Ectodermal cell (in vitro differentiated cells): ENCODE measurements around the gene GPR89A.

Experiments used
- H3K27ac ChIP-seq: 2 replicates; pipeline ENCODE4 v1.7.0; 2013; ENCODE audit warnings: mild to moderate bottlenecking, low read depth, low read length; ENCODE audit not compliant: insufficient read depth, poor library complexity, severe bottlenecking
- H3K27me3 ChIP-seq: 2 replicates; pipeline ENCODE4 v1.7.0; 2013; ENCODE audit warnings: mild to moderate bottlenecking, low read length; ENCODE audit not compliant: insufficient read depth, control insufficient read depth, poor library complexity, severe bottlenecking
- H3K36me3 ChIP-seq: one replicate; pipeline ENCODE4 v1.7.0; 2013; ENCODE audit warnings: low read length; ENCODE audit not compliant: control insufficient read depth, insufficient read depth
- H3K4me1 ChIP-seq: one replicate; pipeline ENCODE4 v1.7.0; 2013; ENCODE audit warnings: low read length; ENCODE audit not compliant: control insufficient read depth, insufficient read depth
- H3K4me3 ChIP-seq: 2 replicates; pipeline ENCODE4 v1.7.0; 2013; ENCODE audit warnings: low read depth, low read length, control low read depth; ENCODE audit not compliant: insufficient read depth
- H3K9me3 ChIP-seq: 2 replicates; pipeline ENCODE4 v1.7.0; 2013; ENCODE audit warnings: mild to moderate bottlenecking, low read length, moderate library complexity; ENCODE audit not compliant: control insufficient read depth
- WGBS, 2 experiments: methylation state at CpG; one replicate each; pipeline ENCODE4 v1.1.7; 2013; ENCODE audit warnings: missing lambda C conversion rate in 2 of 2; 5-methylcytosine and 5-hydroxymethylcytosine counted together

The GPR89A gene

GRCh38 chr1:145701306-145701862, 93.6 kb downstream of the GPR89A start:
- 84 to 90% methylated on average over 2 of the region's 2 CpGs for WGBS, 2 experiments
- Histone ChIP-seq H3K4me3 (no peak overlapping the region), H3K4me1 (no peaks in the 10 kb centered on the region), H3K9me3 (no peaks in the 10 kb centered on the region), H3K36me3 (no peaks in the 10 kb centered on the region), H3K27ac (no peak overlapping the region), H3K27me3 (no peaks in the 10 kb centered on the region)

- no peak overlapping the region for H3K4me3 ChIP-seq
- peaks cover 1% of the 10 kb centered on the region for H3K4me1 ChIP-seq
- H3K36me3 ChIP-seq = no peaks in the 10 kb centered on the region
- H3K27ac ChIP-seq = no peak overlapping the region
- no peaks in the 10 kb centered on the region for H3K9me3 ChIP-seq
- 84 to 96% methylated on average over 2 of the region's 2 CpGs for WGBS, 2 experiments
- no peaks in the 10 kb centered on the region for H3K27me3 ChIP-seq
Measured at GRCh38 chr1:145702052-145702451, 94.3 kb downstream of the GPR89A start.

- Histone ChIP-seq H3K27ac (no peak overlapping the region), H3K4me3 (no peak overlapping the region), H3K36me3 (no peaks in the 10 kb centered on the region), H3K27me3 (no peaks in the 10 kb centered on the region), H3K4me1 (peaks cover 8% of the 10 kb centered on the region), H3K9me3 (no peaks in the 10 kb centered on the region)
- 91 to 93% methylated on average over 7 of the region's 7 CpGs for WGBS, 2 experiments
Measured at GRCh38 chr1:145702826-145703225, 95.0 kb downstream of the GPR89A start.

- peaks cover 8% of the 10 kb centered on the region for H3K4me1 ChIP-seq
- H3K9me3 ChIP-seq = no peaks in the 10 kb centered on the region
- H3K27me3 ChIP-seq = no peaks in the 10 kb centered on the region
- H3K27ac ChIP-seq = no peak overlapping the region
- H3K4me3 ChIP-seq = no peak overlapping the region
- no peaks in the 10 kb centered on the region for H3K36me3 ChIP-seq
- 90 to 92% methylated on average over 7 of the region's 7 CpGs for WGBS, 2 experiments
Measured at GRCh38 chr1:145705622-145706021, 97.8 kb downstream of the GPR89A start.

- Histone ChIP-seq H3K4me1 (peaks cover 8% of the 10 kb centered on the region), H3K27ac (no peak overlapping the region), H3K9me3 (no peaks in the 10 kb centered on the region), H3K27me3 (no peaks in the 10 kb centered on the region), H3K4me3 (no peak overlapping the region), H3K36me3 (no peaks in the 10 kb centered on the region)
- WGBS, 2 experiments = 94 to 99% methylated on average over 2 of the region's 2 CpGs
Measured at GRCh38 chr1:145706086-145706664, 98.4 kb downstream of the GPR89A start.

GRCh38 chr1:145707183-145707867, 99.5 kb downstream of the GPR89A start, which contains the start of gene PDZK1:
Gene PDZK1, minus strand, starts transcription at chr1:145707368. Its CDS starts 19,347 bp downstream, at chr1:145688021.
- Histone ChIP-seq H3K4me3 (no peak within 1 kb of the TSS), H3K36me3 (no peaks in the 10 kb centered on the region), H3K27me3 (no peaks in the 10 kb centered on the region), H3K4me1 (peaks cover 8% of the 10 kb centered on the region), H3K27ac (no peak within 1 kb of the TSS), H3K9me3 (no peaks in the 10 kb centered on the region)
- WGBS, 2 experiments = 70 to 75% methylated on average over 9 of the region's 9 CpGs

GRCh38 chr1:145708063-145708462, 100.3 kb downstream of the GPR89A start:
- H3K27me3 ChIP-seq = no peaks in the 10 kb centered on the region
- H3K4me3 ChIP-seq = no peak overlapping the region
- H3K9me3 ChIP-seq = no peaks in the 10 kb centered on the region
- H3K27ac ChIP-seq = no peak overlapping the region
- H3K36me3 ChIP-seq = no peaks in the 10 kb centered on the region
- WGBS, 2 experiments = 73 to 75% methylated on average over 7 of the region's 7 CpGs
- H3K4me1 ChIP-seq = peaks cover 8% of the 10 kb centered on the region

GRCh38 chr1:145710291-145711027, 102.7 kb downstream of the GPR89A start:
- Histone ChIP-seq H3K27ac (no peak overlapping the region), H3K27me3 (no peaks in the 10 kb centered on the region), H3K9me3 (no peaks in the 10 kb centered on the region), H3K4me1 (peaks cover 9% of the 10 kb centered on the region), H3K4me3 (no peak overlapping the region), H3K36me3 (no peaks in the 10 kb centered on the region)
- WGBS, 2 experiments = 84 to 86% methylated on average over 4 of the region's 4 CpGs

GRCh38 chr1:145711213-145711651, 103.4 kb downstream of the GPR89A start:
- Histone ChIP-seq H3K4me3 (no peak overlapping the region), H3K36me3 (no peaks in the 10 kb centered on the region), H3K9me3 (no peaks in the 10 kb centered on the region), H3K27me3 (no peaks in the 10 kb centered on the region), H3K4me1 (peaks cover 17% of the 10 kb centered on the region), H3K27ac (no peak overlapping the region)
- WGBS, 2 experiments = 87 to 93% methylated on average over 3 of the region's 3 CpGs

- Histone ChIP-seq H3K36me3 (no peaks in the 10 kb centered on the region), H3K4me3 (no peak overlapping the region), H3K27me3 (no peaks in the 10 kb centered on the region), H3K27ac (no peak overlapping the region), H3K4me1 (peaks cover 13% of the 10 kb centered on the region), H3K9me3 (no peaks in the 10 kb centered on the region)
- 91 to 95% methylated on average over 6 of the region's 6 CpGs for WGBS, 2 experiments
Measured at GRCh38 chr1:145714524-145715111, 106.8 kb downstream of the GPR89A start.
